ENCODE measurements around the gene ANKZF1.
A peak's percentile ranks its signal among the peaks of the same experiment; 100 is the strongest.

Gene ANKZF1

GRCh38 chr2:219272995-219273394 is 43.4 kb downstream of the ANKZF1 start:
- no peaks in the 10 kb centered on the region for H3K9me3 ChIP-seq (ENCODE audit: control insufficient read depth, low read length)
- H3K4me3 ChIP-seq (ENCODE audit: insufficient read depth, low read depth, low read length): no peak overlapping the region
- H3K27ac ChIP-seq (ENCODE audit: insufficient read depth, low read depth, low read length, poor library complexity, severe bottlenecking): no peak overlapping the region
- H3K36me3 ChIP-seq (ENCODE audit: control insufficient read depth, insufficient read depth, low read length): no peaks in the 10 kb centered on the region
- peaks cover 5% of the 10 kb centered on the region for H3K27me3 ChIP-seq (ENCODE audit: control insufficient read depth, insufficient read depth, low read length, poor library complexity, severe bottlenecking)
- WGBS, 2 experiments: 76 to 86% methylated on average over 2 of the region's 2 CpGs
- peaks cover 3% of the 10 kb centered on the region for H3K4me1 ChIP-seq (ENCODE audit: control insufficient read depth, insufficient read depth, low read length)

DNA sequence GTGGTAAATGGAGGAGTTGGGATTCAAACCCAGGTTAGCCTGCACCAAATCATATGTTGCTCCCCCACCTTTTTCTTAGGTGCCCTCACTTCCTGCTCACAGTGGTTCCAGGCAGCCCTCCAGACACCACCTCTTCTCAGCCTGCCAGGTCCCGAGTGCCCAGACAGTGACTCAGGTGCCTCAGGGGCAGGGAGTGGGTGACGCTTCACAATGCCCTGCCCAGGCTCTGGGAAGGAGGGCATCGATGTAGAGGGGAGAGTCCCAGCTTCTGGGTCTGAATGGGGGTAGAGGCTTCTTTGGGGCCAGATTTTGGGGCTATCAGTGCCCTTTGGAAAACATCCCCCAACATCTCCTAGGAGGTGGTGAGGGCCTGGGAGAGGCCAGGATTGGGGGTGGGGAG is 44.3 kb downstream of the ANKZF1 start:
- no peak overlapping the region for H3K27ac ChIP-seq (ENCODE audit: insufficient read depth, low read depth, low read length, poor library complexity, severe bottlenecking)
- no peaks in the 10 kb centered on the region for H3K9me3 ChIP-seq (ENCODE audit: control insufficient read depth, low read length)

DNA sequence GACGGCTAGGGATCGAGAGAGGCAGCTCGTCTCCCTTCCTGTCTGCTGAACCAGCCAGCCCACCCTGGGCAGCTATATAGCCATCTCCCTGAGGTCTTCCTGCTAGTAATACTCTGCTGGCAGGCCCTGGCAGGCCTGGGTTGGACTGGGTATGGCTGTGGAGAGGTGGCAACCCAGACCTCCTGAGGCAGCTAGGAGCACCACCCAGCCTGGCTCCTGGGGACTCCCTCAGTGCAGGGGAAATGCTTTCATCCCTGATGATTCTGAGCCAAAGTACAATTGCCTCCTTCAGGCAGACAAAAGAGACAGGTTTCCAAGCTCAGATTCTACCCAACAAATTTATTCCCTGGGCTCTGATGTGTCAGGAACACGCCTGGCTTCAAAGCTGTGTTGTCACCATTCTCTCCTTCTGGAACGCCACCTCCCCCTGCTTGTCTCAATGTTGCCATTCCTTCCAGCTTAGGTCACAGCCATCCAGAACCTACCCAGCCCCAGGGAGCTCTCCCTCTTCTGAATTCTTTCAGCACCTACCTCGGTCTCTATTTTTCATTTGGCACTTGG is 44.8 kb downstream of the ANKZF1 start:
- WGBS, 2 experiments: 46 to 56% methylated on average over 6 of the region's 6 CpGs
- H3K4me3 ChIP-seq (ENCODE audit: insufficient read depth, low read depth, low read length): no peak overlapping the region

More for the DNA sequence above, 44.3 kb downstream of the ANKZF1 start:
- no peak overlapping the region for H3K4me3 ChIP-seq (ENCODE audit: insufficient read depth, low read depth, low read length)
- H3K4me1 ChIP-seq (ENCODE audit: control insufficient read depth, insufficient read depth, low read length): peaks cover 12% of the 10 kb centered on the region
- H3K27me3 ChIP-seq (ENCODE audit: control insufficient read depth, insufficient read depth, low read length, poor library complexity, severe bottlenecking): peaks cover 5% of the 10 kb centered on the region
- no peaks in the 10 kb centered on the region for H3K36me3 ChIP-seq (ENCODE audit: control insufficient read depth, insufficient read depth, low read length)
- WGBS, 2 experiments: 91% methylated on average over 3 of the region's 3 CpGs

DNA sequence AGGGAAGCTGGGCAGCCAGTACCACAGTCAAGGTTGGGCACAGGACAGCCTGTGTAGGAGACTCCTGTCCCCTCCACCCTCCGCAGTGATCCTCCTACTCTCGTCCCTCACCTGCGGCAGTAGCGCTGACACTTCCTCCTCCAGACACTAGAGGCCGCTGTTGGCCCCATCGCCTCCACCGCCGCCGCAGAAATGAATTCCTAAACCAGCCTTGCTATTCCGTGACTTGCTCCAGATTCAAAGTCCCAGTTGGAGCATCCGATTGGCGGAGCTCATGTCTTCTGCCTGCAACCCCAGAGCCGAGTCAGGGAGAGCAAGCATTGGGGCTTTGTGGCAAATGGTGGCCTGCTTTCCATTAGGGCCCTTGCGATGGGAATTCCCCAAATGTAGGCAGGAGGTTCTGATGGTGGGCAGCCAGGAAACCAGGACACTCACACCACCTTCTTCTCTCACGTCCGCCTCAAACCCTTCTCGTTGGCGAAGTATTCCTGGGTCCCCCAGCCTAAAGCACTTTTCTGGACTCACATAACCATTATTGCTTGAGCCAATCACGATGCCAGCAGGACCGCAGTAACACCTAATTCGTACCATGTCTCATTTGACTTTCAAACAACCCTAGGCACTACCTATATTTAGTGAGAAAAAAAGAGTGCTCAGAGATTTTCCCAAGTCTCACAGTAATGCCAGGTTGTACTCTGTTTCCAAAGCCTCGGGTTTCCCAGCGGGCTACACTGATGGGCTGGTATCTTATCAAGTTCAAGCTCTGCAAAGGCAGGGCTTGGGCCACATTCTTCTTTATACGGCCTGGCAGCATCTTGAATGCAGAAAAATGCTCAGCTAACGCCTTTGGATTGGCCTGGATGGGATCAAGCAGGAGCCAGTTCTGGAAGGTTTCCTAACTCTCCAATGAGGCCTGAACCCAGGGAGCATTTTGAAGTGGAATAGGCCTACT is 48.4 kb downstream of the ANKZF1 start:
- H3K27me3 ChIP-seq (ENCODE audit: control insufficient read depth, insufficient read depth, low read length, poor library complexity, severe bottlenecking): no peaks in the 10 kb centered on the region
- no peak overlapping the region for H3K4me3 ChIP-seq (ENCODE audit: insufficient read depth, low read depth, low read length)
- H3K9me3 ChIP-seq (ENCODE audit: control insufficient read depth, low read length): no peaks in the 10 kb centered on the region
- H3K4me1 ChIP-seq (ENCODE audit: control insufficient read depth, insufficient read depth, low read length): peaks cover 15% of the 10 kb centered on the region
- peaks cover 4% of the 10 kb centered on the region for H3K36me3 ChIP-seq (ENCODE audit: control insufficient read depth, insufficient read depth, low read length)
- H3K27ac ChIP-seq (ENCODE audit: insufficient read depth, low read depth, low read length, poor library complexity, severe bottlenecking): no peak overlapping the region
- 37% methylated on average over 25 of the region's 25 CpGs for WGBS, 2 experiments

More for the DNA sequence above, 44.8 kb downstream of the ANKZF1 start:
- Histone ChIP-seq H3K27ac (ENCODE audit: insufficient read depth, low read depth, low read length, poor library complexity, severe bottlenecking) (no peak overlapping the region), H3K36me3 (ENCODE audit: control insufficient read depth, insufficient read depth, low read length) (no peaks in the 10 kb centered on the region), H3K9me3 (ENCODE audit: control insufficient read depth, low read length) (no peaks in the 10 kb centered on the region), H3K27me3 (ENCODE audit: control insufficient read depth, insufficient read depth, low read length, poor library complexity, severe bottlenecking) (peaks cover 5% of the 10 kb centered on the region), H3K4me1 (ENCODE audit: control insufficient read depth, insufficient read depth, low read length) (peaks cover 12% of the 10 kb centered on the region)

- Histone ChIP-seq H3K36me3 (ENCODE audit: control insufficient read depth, insufficient read depth, low read length) (peaks cover 4% of the 10 kb centered on the region), H3K4me1 (ENCODE audit: control insufficient read depth, insufficient read depth, low read length) (peaks cover 15% of the 10 kb centered on the region), H3K27me3 (ENCODE audit: control insufficient read depth, insufficient read depth, low read length, poor library complexity, severe bottlenecking) (no peaks in the 10 kb centered on the region), H3K27ac (ENCODE audit: insufficient read depth, low read depth, low read length, poor library complexity, severe bottlenecking) (peak overlapping the region; percentile 56), H3K9me3 (ENCODE audit: control insufficient read depth, low read length) (no peaks in the 10 kb centered on the region), H3K4me3 (ENCODE audit: insufficient read depth, low read depth, low read length) (peak overlapping the region; percentile 51)
- 23 to 25% methylated on average over 7 to 9 of the region's 9 CpGs for WGBS, 2 experiments
These were observed 49.1 kb downstream of the ANKZF1 start for GRCh38 chr2:219278655-219279150.

DNA sequence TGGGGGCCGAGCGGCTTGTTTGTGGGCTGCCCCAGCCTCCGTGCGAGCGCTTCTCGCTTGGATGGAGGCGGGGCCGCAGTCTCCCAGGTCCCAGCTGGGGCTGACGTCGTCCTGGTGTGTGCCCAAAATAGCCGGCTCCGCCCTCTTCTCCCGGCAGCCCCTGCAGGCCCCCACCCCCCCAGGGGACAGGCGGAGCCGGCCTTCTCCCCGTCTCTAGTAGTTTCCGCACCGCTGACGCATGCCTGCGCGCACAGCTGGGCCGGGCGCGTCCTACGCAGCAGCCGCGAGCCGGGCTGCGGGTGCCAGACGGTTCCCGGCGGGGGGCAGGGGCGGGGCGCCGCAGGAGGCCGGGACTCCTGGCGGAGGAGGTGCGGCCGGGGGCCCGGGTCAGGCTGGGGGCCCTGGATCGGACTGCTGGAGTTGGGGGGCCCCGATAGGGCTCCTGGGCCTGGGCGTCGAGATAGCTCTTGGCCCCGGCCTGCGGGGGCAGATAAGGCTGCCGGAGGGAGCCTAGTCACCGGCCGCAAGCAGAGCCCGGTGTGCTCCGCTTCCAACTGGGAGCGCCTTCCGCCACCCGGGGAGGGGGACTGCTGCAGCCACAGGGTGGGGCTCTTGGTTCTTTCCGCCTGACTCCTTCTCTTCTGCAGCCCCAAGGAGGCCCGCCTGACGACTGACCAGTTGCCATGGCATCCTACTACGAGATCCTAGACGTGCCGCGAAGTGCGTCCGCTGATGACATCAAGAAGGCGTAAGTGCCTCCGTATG is 49.7 kb downstream of the ANKZF1 start, which contains the start of gene DNAJB2:
Gene DNAJB2 (plus strand): TSS at position 216 of the 765 bp plus-strand sequence. CDS start 468 bp downstream, at position 684.
- WGBS, 2 experiments: 1% methylated on average over 65 of the region's 65 CpGs
- Histone ChIP-seq H3K36me3 (ENCODE audit: control insufficient read depth, insufficient read depth, low read length) (peaks cover 4% of the 10 kb centered on the region), H3K27ac (ENCODE audit: insufficient read depth, low read depth, low read length, poor library complexity, severe bottlenecking) (peak within 1 kb of the TSS; percentile 79), H3K9me3 (ENCODE audit: control insufficient read depth, low read length) (no peaks in the 10 kb centered on the region), H3K4me3 (ENCODE audit: insufficient read depth, low read depth, low read length) (peak within 1 kb of the TSS; percentile 51), H3K27me3 (ENCODE audit: control insufficient read depth, insufficient read depth, low read length, poor library complexity, severe bottlenecking) (no peaks in the 10 kb centered on the region), H3K4me1 (ENCODE audit: control insufficient read depth, insufficient read depth, low read length) (peaks cover 15% of the 10 kb centered on the region)

DNA sequence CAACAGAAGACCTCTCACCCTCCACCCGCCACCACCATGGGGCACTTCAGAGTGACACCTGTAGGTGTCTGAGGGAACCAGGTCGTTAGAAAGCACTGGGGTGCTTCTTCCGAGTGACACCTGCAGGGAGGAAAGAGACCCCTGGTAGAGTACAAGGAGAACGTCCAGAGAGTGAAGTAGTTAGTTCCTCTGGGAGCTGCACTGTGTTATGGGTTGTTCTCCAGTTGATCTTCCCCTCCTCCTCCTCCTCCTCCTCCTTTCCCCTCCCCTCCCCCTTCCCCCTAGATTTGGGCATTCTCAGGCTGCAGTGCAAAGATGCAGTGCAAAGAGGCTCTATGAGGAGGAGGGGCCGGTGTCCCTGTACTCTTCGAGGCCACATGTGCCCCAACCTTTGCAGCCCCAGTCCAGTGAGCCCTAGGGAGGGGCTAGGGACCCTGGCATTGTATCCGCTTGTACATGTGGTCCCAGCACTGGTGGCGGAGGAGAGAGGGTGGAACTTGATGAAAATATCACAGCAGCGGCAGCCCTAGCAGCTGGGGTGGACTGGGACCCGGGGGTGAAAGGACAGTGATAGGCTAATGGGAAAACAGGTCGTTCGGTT is 50.4 kb downstream of the ANKZF1 start:
- peak overlapping the region; percentile 51 for H3K4me3 ChIP-seq (ENCODE audit: insufficient read depth, low read depth, low read length)
- no peak overlapping the region for H3K27ac ChIP-seq (ENCODE audit: insufficient read depth, low read depth, low read length, poor library complexity, severe bottlenecking)
- peaks cover 4% of the 10 kb centered on the region for H3K36me3 ChIP-seq (ENCODE audit: control insufficient read depth, insufficient read depth, low read length)
- no peaks in the 10 kb centered on the region for H3K9me3 ChIP-seq (ENCODE audit: control insufficient read depth, low read length)
- WGBS, 2 experiments: 52 to 57% methylated on average over 12 of the region's 12 CpGs
- H3K4me1 ChIP-seq (ENCODE audit: control insufficient read depth, insufficient read depth, low read length): peaks cover 15% of the 10 kb centered on the region
- H3K27me3 ChIP-seq (ENCODE audit: control insufficient read depth, insufficient read depth, low read length, poor library complexity, severe bottlenecking): no peaks in the 10 kb centered on the region

- Histone ChIP-seq H3K27ac (ENCODE audit: insufficient read depth, low read depth, low read length, poor library complexity, severe bottlenecking) (no peak overlapping the region), H3K27me3 (ENCODE audit: control insufficient read depth, insufficient read depth, low read length, poor library complexity, severe bottlenecking) (no peaks in the 10 kb centered on the region), H3K36me3 (ENCODE audit: control insufficient read depth, insufficient read depth, low read length) (peaks cover 4% of the 10 kb centered on the region), H3K4me1 (ENCODE audit: control insufficient read depth, insufficient read depth, low read length) (peaks cover 15% of the 10 kb centered on the region), H3K4me3 (ENCODE audit: insufficient read depth, low read depth, low read length) (no peak overlapping the region), H3K9me3 (ENCODE audit: control insufficient read depth, low read length) (no peaks in the 10 kb centered on the region)
- WGBS, 2 experiments: 94 to 97% methylated on average over 4 of the region's 4 CpGs
These were observed 51.0 kb downstream of the ANKZF1 start for GRCh38 chr2:219280651-219281050.

GRCh38 chr2:219281588-219281987 is 52.0 kb downstream of the ANKZF1 start:
- Histone ChIP-seq H3K9me3 (ENCODE audit: control insufficient read depth, low read length) (no peaks in the 10 kb centered on the region), H3K4me1 (ENCODE audit: control insufficient read depth, insufficient read depth, low read length) (peaks cover 20% of the 10 kb centered on the region), H3K36me3 (ENCODE audit: control insufficient read depth, insufficient read depth, low read length) (peaks cover 4% of the 10 kb centered on the region), H3K4me3 (ENCODE audit: insufficient read depth, low read depth, low read length) (no peak overlapping the region), H3K27me3 (ENCODE audit: control insufficient read depth, insufficient read depth, low read length, poor library complexity, severe bottlenecking) (no peaks in the 10 kb centered on the region), H3K27ac (ENCODE audit: insufficient read depth, low read depth, low read length, poor library complexity, severe bottlenecking) (no peak overlapping the region)
- WGBS, 2 experiments: 80 to 81% methylated on average over 8 of the region's 8 CpGs
